ENCODE data around the gene AQR.

- TF ChIP-seq CTCF (IDR thresholded peaks at IDR 0.05) (no peak), POLR2A (IDR thresholded peaks at IDR 0.05) (no peak)
Observed at GRCh38 chr15:34941185-34941698, 28.3 kb downstream of the AQR start.

Data from esophagus squamous epithelium (tissue), 4 donors.